Ovary (tissue), 3 donors: Measurements from ENCODE around the gene NDUFS5.

Experiments used
- CTCF ChIP-seq, 3 donors: fragments of 450-650 bp in 2 of 3; fragments of 200-600 bp in 1 of 3; IDR thresholded peaks; one replicate each; pipeline versions ENCODE4 v1.5.1 to v1.8.0; 2016 to 2022; ENCODE audit warnings: antibody characterized with exemption in 3 of 3, mild to moderate bottlenecking in 1 of 3
- EP300 ChIP-seq: sonication (generic); formaldehyde crosslinking; IDR thresholded peaks from one replicate; pipeline ENCODE4 v1.6.1; 2017; ENCODE audit warnings: antibody characterized with exemption
- POLR2A ChIP-seq: fragments of 450-650 bp; IDR thresholded peaks from one replicate; pipeline ENCODE4 v1.6.1; 2017; ENCODE audit warnings: antibody characterized with exemption, mild to moderate bottlenecking, moderate library complexity
- donor health status: DM: no; HTN: no; CAD: no.

- TF ChIP-seq POLR2A (no peak), EP300 (no peak), CTCF (IDR thresholded peaks at IDR 0.05) (no peak)
These were observed 22.4 kb upstream of the NDUFS5 start for GRCh38 chr1:39003794-39004193.
